ENCODE measurements around the gene PAIP2.

The PAIP2 gene

DNA sequence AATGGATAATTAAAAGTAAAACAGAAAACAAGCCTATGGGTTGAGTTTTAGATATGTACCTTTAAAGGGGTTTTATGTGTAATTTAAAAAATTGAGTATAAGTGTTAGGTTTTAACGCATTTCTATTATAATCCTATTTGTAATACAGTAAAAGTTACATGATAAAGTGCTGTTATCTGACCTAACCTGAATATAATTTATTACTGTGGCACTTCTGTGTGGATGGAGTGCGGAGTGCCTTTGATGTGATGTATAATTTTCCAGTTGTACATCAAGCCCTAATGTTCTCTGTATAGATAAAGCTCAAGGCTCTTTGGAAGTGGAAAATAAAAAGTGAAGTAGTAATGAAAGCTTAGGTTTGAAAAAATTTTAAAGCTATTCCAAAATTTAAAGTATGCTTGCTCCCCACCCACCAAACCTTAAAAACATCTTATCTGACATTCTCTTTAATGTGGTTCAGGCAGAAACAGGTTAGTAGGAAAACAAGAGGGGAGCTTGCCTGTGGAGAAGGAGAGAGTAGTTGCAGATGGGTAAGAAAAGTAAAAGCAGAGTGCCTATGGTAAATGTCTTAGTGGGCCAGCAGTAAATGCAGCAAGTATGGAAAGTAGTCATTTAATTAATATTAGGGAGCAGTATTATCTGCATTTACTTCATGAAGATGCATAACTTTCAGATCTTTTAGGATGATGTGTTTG lies 44.1 kb upstream of the PAIP2 start:
- H2BK5ac ChIP-seq (ENCODE audit: low read depth, low read length, poor library complexity, severe bottlenecking): no peak overlapping the region
- H3K4me1 ChIP-seq (ENCODE audit: control insufficient read depth, insufficient read depth, low read depth, low read length): peaks cover 17% of the 10 kb centered on the region
- H2AFZ ChIP-seq (ENCODE audit: low read depth, low read length): no peak overlapping the region
- H3K14ac ChIP-seq (ENCODE audit: low read length in 2 of 2): no peak overlapping the region
- H2BK12ac ChIP-seq (ENCODE audit: low read length in 2 of 2): no peak overlapping the region
- peak overlapping the region in 1 of 2 experiments; percentile 99 for H3K4me3 ChIP-seq (ENCODE audit: insufficient read depth in 1 of 2, low read depth in 1 of 2, low read length in 2 of 2)
- H3K27me3 ChIP-seq (ENCODE audit: control insufficient read depth in 1 of 2, insufficient read depth in 1 of 2, low read length in 2 of 2): no peaks in the 10 kb centered on the region
- H3K4ac ChIP-seq (ENCODE audit: low read depth in 1 of 2, low read length in 2 of 2): no peak overlapping the region
- no peak for DNase-seq
- no peak overlapping the region for H3K18ac ChIP-seq (ENCODE audit: low read depth in 1 of 2, low read length in 2 of 2)
- H3K9me3 ChIP-seq (ENCODE audit: control insufficient read depth, low read length): no peaks in the 10 kb centered on the region
- no peak overlapping the region for H2AK5ac ChIP-seq (ENCODE audit: low read length, severe bottlenecking)
- H3K79me1 ChIP-seq (replicated peaks; ENCODE audit: low read length, poor library complexity, severe bottlenecking): peaks cover 4% of the 10 kb centered on the region
- no peak overlapping the region for H3K23ac ChIP-seq (ENCODE audit: low read length in 2 of 2)
- H4K8ac ChIP-seq (ENCODE audit: low read length): no peak overlapping the region
- no peak overlapping the region for H4K91ac ChIP-seq (ENCODE audit: low read length)
- H3K27ac ChIP-seq (ENCODE audit: low read length, poor library complexity, severe bottlenecking): no peak overlapping the region
- peaks cover 0 to 8% of the 10 kb centered on the region in 2 experiments for H3K36me3 ChIP-seq (ENCODE audit: control insufficient read depth in 1 of 2, insufficient read depth in 2 of 2, low read depth in 1 of 2, low read length in 2 of 2)
- H3K9ac ChIP-seq (ENCODE audit: low read length): peak overlapping the region; percentile 34
- no peak overlapping the region for H2BK120ac ChIP-seq (ENCODE audit: low read depth, low read length)
- no peak overlapping the region for H3K4me2 ChIP-seq (ENCODE audit: low read length, poor library complexity, severe bottlenecking)
- WGBS: 100% methylated on average over 1 of the region's 2 CpGs
- H2BK15ac ChIP-seq (ENCODE audit: low read depth, poor library complexity, severe bottlenecking): no peak overlapping the region

DNA sequence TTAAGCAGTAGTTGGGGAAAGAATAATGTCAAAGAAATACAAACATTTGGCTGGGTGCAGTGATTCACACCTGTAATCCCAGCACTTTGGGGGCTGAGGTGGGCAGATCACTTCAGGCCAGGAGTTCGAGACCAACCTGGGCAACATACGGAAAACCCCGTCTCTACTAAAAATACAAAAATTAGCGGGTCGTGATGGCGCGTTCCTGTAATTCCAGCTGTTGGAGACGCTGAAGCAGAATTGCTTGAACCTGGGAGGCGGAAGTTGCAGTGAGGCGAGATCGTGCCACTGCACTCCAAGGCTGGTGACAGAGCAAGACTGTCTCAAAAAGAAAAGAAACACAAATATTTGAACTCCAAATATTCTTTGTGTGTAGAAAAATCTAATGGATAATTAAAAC lies 43.4 kb upstream of the PAIP2 start:
- Histone ChIP-seq H3K79me1 (replicated peaks; ENCODE audit: low read length, poor library complexity, severe bottlenecking) (peaks cover under 1% of the 10 kb centered on the region), H3K4me2 (ENCODE audit: low read length, poor library complexity, severe bottlenecking) (no peak overlapping the region), H3K27ac (ENCODE audit: low read length, poor library complexity, severe bottlenecking) (no peak overlapping the region), H3K4ac (ENCODE audit: low read depth in 1 of 2, low read length in 2 of 2) (no peak overlapping the region), H3K9me3 (ENCODE audit: control insufficient read depth, low read length) (no peaks in the 10 kb centered on the region), H2BK12ac (ENCODE audit: low read length in 2 of 2) (no peak overlapping the region), H2BK120ac (ENCODE audit: low read depth, low read length) (no peak overlapping the region), H2AK5ac (ENCODE audit: low read length, severe bottlenecking) (no peak overlapping the region), H3K14ac (ENCODE audit: low read length in 2 of 2) (no peak overlapping the region), H3K9ac (ENCODE audit: low read length) (peak overlapping the region; percentile 34), H2BK5ac (ENCODE audit: low read depth, low read length, poor library complexity, severe bottlenecking) (no peak overlapping the region), H3K23ac (ENCODE audit: low read length in 2 of 2) (peak overlapping the region in 1 of 2 experiments; percentile 14), H3K27me3 (ENCODE audit: control insufficient read depth in 1 of 2, insufficient read depth in 1 of 2, low read length in 2 of 2) (no peaks in the 10 kb centered on the region), H3K4me1 (ENCODE audit: control insufficient read depth, insufficient read depth, low read depth, low read length) (peaks cover 20% of the 10 kb centered on the region), H2BK15ac (ENCODE audit: low read depth, poor library complexity, severe bottlenecking) (no peak overlapping the region), H3K36me3 (ENCODE audit: control insufficient read depth in 1 of 2, insufficient read depth in 2 of 2, low read depth in 1 of 2, low read length in 2 of 2) (peaks cover 0 to 8% of the 10 kb centered on the region in 2 experiments), H4K91ac (ENCODE audit: low read length) (no peak overlapping the region), H4K8ac (ENCODE audit: low read length) (no peak overlapping the region), H3K4me3 (ENCODE audit: insufficient read depth in 1 of 2, low read depth in 1 of 2, low read length in 2 of 2) (no peak overlapping the region), H3K18ac (ENCODE audit: low read depth in 1 of 2, low read length in 2 of 2) (no peak overlapping the region), H2AFZ (ENCODE audit: low read depth, low read length) (no peak overlapping the region)
- WGBS: 91% methylated on average over 8 of the region's 11 CpGs
- DNase-seq: no peak

DNA sequence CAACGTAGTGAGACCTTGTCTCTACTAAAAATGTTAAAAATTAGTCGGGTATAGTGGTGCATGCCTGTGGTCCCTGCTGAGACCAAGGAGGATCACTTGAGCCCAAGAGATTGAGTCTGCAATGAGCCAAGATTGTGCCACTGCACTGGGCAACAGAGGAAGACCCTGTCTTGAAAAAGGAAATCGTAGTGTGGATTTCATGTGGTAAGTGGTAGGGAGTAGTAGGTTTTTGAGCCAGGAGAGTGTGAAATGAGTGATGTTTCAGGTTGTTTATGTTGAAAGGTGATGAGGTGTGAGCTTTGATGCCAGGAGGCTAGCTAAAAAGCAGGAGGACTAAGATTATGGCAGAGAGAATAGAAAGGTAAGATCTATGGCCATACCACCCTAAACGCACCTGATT lies 42.2 kb upstream of the PAIP2 start:
- Histone ChIP-seq H4K8ac (ENCODE audit: low read length) (no peak overlapping the region), H3K4me3 (ENCODE audit: insufficient read depth in 1 of 2, low read depth in 1 of 2, low read length in 2 of 2) (no peak overlapping the region), H2BK15ac (ENCODE audit: low read depth, poor library complexity, severe bottlenecking) (no peak overlapping the region), H3K4me1 (ENCODE audit: control insufficient read depth, insufficient read depth, low read depth, low read length) (peaks cover 26% of the 10 kb centered on the region), H2AK5ac (ENCODE audit: low read length, severe bottlenecking) (no peak overlapping the region), H3K9ac (ENCODE audit: low read length) (no peak overlapping the region), H2BK120ac (ENCODE audit: low read depth, low read length) (no peak overlapping the region), H3K27me3 (ENCODE audit: control insufficient read depth in 1 of 2, insufficient read depth in 1 of 2, low read length in 2 of 2) (no peaks in the 10 kb centered on the region), H3K14ac (ENCODE audit: low read length in 2 of 2) (no peak overlapping the region), H2AFZ (ENCODE audit: low read depth, low read length) (no peak overlapping the region), H3K4me2 (ENCODE audit: low read length, poor library complexity, severe bottlenecking) (no peak overlapping the region), H3K18ac (ENCODE audit: low read depth in 1 of 2, low read length in 2 of 2) (no peak overlapping the region), H3K27ac (ENCODE audit: low read length, poor library complexity, severe bottlenecking) (no peak overlapping the region), H3K9me3 (ENCODE audit: control insufficient read depth, low read length) (no peaks in the 10 kb centered on the region), H4K91ac (ENCODE audit: low read length) (no peak overlapping the region), H3K23ac (ENCODE audit: low read length in 2 of 2) (no peak overlapping the region), H3K36me3 (ENCODE audit: control insufficient read depth in 1 of 2, insufficient read depth in 2 of 2, low read depth in 1 of 2, low read length in 2 of 2) (peaks cover 0 to 8% of the 10 kb centered on the region in 2 experiments), H2BK5ac (ENCODE audit: low read depth, low read length, poor library complexity, severe bottlenecking) (no peak overlapping the region), H3K79me1 (replicated peaks; ENCODE audit: low read length, poor library complexity, severe bottlenecking) (no peaks in the 10 kb centered on the region), H2BK12ac (ENCODE audit: low read length in 2 of 2) (no peak overlapping the region), H3K4ac (ENCODE audit: low read depth in 1 of 2, low read length in 2 of 2) (no peak overlapping the region)
- no peak for DNase-seq
- WGBS: 93% methylated on average over 4 of the region's 4 CpGs

DNA sequence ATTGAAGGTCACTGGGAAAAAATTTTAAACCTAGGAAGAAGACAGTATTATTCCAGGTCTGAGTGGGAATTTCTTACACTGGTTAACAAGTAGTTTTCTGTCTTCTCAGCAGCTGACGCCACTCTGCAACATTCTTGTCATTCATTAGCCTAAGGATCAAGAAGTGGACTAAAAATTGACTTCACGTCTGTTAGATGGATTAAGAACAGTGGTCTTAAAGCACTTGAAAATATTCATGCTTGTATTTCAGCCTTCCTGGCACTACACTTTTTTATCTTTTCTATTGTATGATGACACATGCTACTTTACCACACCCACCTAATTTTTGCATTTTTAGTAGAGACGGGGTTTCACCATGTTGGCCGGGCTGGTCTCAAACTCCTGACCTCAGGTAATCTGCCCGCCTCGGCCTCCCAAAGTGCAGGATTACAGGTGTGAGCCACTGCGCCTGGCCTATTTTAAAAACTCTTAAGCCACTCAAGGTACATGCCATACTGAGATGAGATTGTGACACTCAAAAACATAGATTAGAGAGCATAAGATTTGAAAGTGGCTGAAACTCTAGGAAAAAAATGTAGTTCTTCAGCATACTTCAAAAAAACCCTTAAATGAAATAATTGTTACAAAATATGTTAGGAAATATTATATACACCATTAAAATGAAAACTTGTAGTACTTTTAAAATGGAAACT lies 39.7 kb upstream of the PAIP2 start:
- H3K27me3 ChIP-seq (ENCODE audit: control insufficient read depth in 1 of 2, insufficient read depth in 1 of 2, low read length in 2 of 2): no peaks in the 10 kb centered on the region
- H2BK5ac ChIP-seq (ENCODE audit: low read depth, low read length, poor library complexity, severe bottlenecking): no peak overlapping the region
- H2BK15ac ChIP-seq (ENCODE audit: low read depth, poor library complexity, severe bottlenecking): no peak overlapping the region
- H2BK120ac ChIP-seq (ENCODE audit: low read depth, low read length): no peak overlapping the region
- no peak overlapping the region for H3K4me3 ChIP-seq (ENCODE audit: insufficient read depth in 1 of 2, low read depth in 1 of 2, low read length in 2 of 2)
- H3K4ac ChIP-seq (ENCODE audit: low read depth in 1 of 2, low read length in 2 of 2): no peak overlapping the region
- no peak overlapping the region for H2AK5ac ChIP-seq (ENCODE audit: low read length, severe bottlenecking)
- H3K4me1 ChIP-seq (ENCODE audit: control insufficient read depth, insufficient read depth, low read depth, low read length): peaks cover 21% of the 10 kb centered on the region
- no peak overlapping the region for H4K91ac ChIP-seq (ENCODE audit: low read length)
- no peak overlapping the region for H4K8ac ChIP-seq (ENCODE audit: low read length)
- H2BK12ac ChIP-seq (ENCODE audit: low read length in 2 of 2): no peak overlapping the region
- no peak for DNase-seq
- no peaks in the 10 kb centered on the region for H3K79me1 ChIP-seq (replicated peaks; ENCODE audit: low read length, poor library complexity, severe bottlenecking)
- H3K23ac ChIP-seq (ENCODE audit: low read length in 2 of 2): no peak overlapping the region
- H3K27ac ChIP-seq (ENCODE audit: low read length, poor library complexity, severe bottlenecking): no peak overlapping the region
- H3K14ac ChIP-seq (ENCODE audit: low read length in 2 of 2): no peak overlapping the region
- 90% methylated on average over 7 of the region's 7 CpGs for WGBS
- peaks cover 0 to 8% of the 10 kb centered on the region in 2 experiments for H3K36me3 ChIP-seq (ENCODE audit: control insufficient read depth in 1 of 2, insufficient read depth in 2 of 2, low read depth in 1 of 2, low read length in 2 of 2)
- H3K4me2 ChIP-seq (ENCODE audit: low read length, poor library complexity, severe bottlenecking): no peak overlapping the region
- no peaks in the 10 kb centered on the region for H3K9me3 ChIP-seq (ENCODE audit: control insufficient read depth, low read length)
- no peak overlapping the region for H3K9ac ChIP-seq (ENCODE audit: low read length)
- no peak overlapping the region for H2AFZ ChIP-seq (ENCODE audit: low read depth, low read length)
- H3K18ac ChIP-seq (ENCODE audit: low read depth in 1 of 2, low read length in 2 of 2): no peak overlapping the region

All from mesenchymal stem cell (in vitro differentiated cells and primary cell).